Astrocyte of the spinal cord (primary cell): ENCODE results near the gene SLC52A3.
"Not testable (repeated sequence)": the region's sequence is repeated elsewhere in the genome, so short reads cannot be mapped to it uniquely, and the experiment has no call there.

Experiments used
- DNase-seq: peaks from one replicate; pipeline ENCODE4 v3.0.0; 2011; ENCODE audit warnings: low read depth, low spot score
- H3K4me3 ChIP-seq: 2 replicates; pipeline ENCODE4 v1.5.1; 2011; ENCODE audit warnings: low read depth, mild to moderate bottlenecking, low read length, moderate library complexity
- CTCF ChIP-seq: IDR thresholded peaks from 2 replicates; pipeline ENCODE4 v1.5.1; 2012; ENCODE audit warnings: low read depth, mild to moderate bottlenecking, low read length, inconsistent platforms
- in situ Hi-C: cut with HindIII; loops from 2 replicates; pipeline ENCODE4 v1.10.0; 2017; ENCODE audit warnings: low sequenced_read_pairs

The SLC52A3 gene

GRCh38 chr20:768426-768978, at the start of gene SLC52A3:
Gene SLC52A3 (minus strand): TSS chr20:768500. CDS start chr20:765774, 2,726 bp downstream.
- TF ChIP-seq CTCF, result no peak
- no peak for DNase-seq
- H3K4me3 ChIP-seq, result no peak within 1 kb of the TSS
- in situ Hi-C loops, result no loop called here

GRCh38 chr20:815914-816606, 47.8 kb upstream of the SLC52A3 start:
- peak; percentile 99 for TF ChIP-seq CTCF
- in situ Hi-C loops, result no loop called here
- peak; percentile 49 for DNase-seq
- H3K4me3 ChIP-seq, result no peak overlapping the region

- no peak overlapping the region for H3K4me3 ChIP-seq
- no peak for TF ChIP-seq CTCF
- in situ Hi-C loops, result no loop called here
- DNase-seq, result no peak
Observed at GRCh38 chr20:815226-815625, 46.9 kb upstream of the SLC52A3 start.

- no peak overlapping the region for H3K4me3 ChIP-seq
- TF ChIP-seq CTCF, result no peak
- DNase-seq, result no peak
- in situ Hi-C loops, result no loop called here
Observed at GRCh38 chr20:813390-813789, 45.1 kb upstream of the SLC52A3 start.

- DNase-seq, H3K4me3 ChIP-seq, in situ Hi-C loops: not testable (repeated sequence)
Observed at GRCh38 chr20:812435-812814, 44.1 kb upstream of the SLC52A3 start.

GRCh38 chr20:811776-812434, 43.6 kb upstream of the SLC52A3 start:
- DNase-seq, in situ Hi-C loops, H3K4me3 ChIP-seq: not testable (repeated sequence)

- no peak for TF ChIP-seq CTCF
- in situ Hi-C loops, result no loop called here
- H3K4me3 ChIP-seq, result no peak overlapping the region
- DNase-seq, result peak; percentile 59
Observed at GRCh38 chr20:805713-806112, 37.4 kb upstream of the SLC52A3 start.
